NCI-H1436 treated with DMSO at 0.1 percent for 48 hours (cell line): ENCODE measurements around the gene RPTOR.

Experiments used
- DNase-seq: peaks from one replicate; lab custom pipeline; 2025; lab: John Stamatoyannopoulos, UW

The RPTOR gene

GRCh38 chr17:80913928-80914821 lies 369.5 kb downstream of the RPTOR start:
- no peak for DNase-seq

- DNase-seq: no peak
Observed at GRCh38 chr17:80916246-80916645, 371.6 kb downstream of the RPTOR start.

- no peak for DNase-seq
Observed at GRCh38 chr17:80917716-80918560, 373.3 kb downstream of the RPTOR start.

GRCh38 chr17:80918731-80919130 lies 374.1 kb downstream of the RPTOR start:
- DNase-seq: no peak

- DNase-seq: no peak
Observed at GRCh38 chr17:80919331-80920311, 375.0 kb downstream of the RPTOR start.

- no peak for DNase-seq
Observed at GRCh38 chr17:80920441-80920840, 375.8 kb downstream of the RPTOR start.

- DNase-seq: no peak
Observed at GRCh38 chr17:80921159-80921558, 376.5 kb downstream of the RPTOR start.

GRCh38 chr17:80921741-80922579 lies 377.3 kb downstream of the RPTOR start:
- DNase-seq: no peak

GRCh38 chr17:80922580-80923160 lies 378.0 kb downstream of the RPTOR start:
- DNase-seq: no peak

GRCh38 chr17:80923211-80924110 lies 378.8 kb downstream of the RPTOR start:
- no peak for DNase-seq

- no peak for DNase-seq
Observed at GRCh38 chr17:80924111-80924806, 379.6 kb downstream of the RPTOR start.

GRCh38 chr17:80924807-80925610 lies 380.4 kb downstream of the RPTOR start:
- no peak for DNase-seq

- no peak for DNase-seq
Observed at GRCh38 chr17:80925688-80926335, 381.2 kb downstream of the RPTOR start.

GRCh38 chr17:80926591-80927250 lies 382.1 kb downstream of the RPTOR start:
- no peak for DNase-seq

GRCh38 chr17:80927791-80928216 lies 383.2 kb downstream of the RPTOR start:
- no peak for DNase-seq

- DNase-seq: no peak
Observed at GRCh38 chr17:80929449-80929848, 384.8 kb downstream of the RPTOR start.
